RKO (cell line): ENCODE results near the gene EWSR1.

Experiments
- DNase-seq: peaks from one replicate; pipeline ENCODE4 v3.0.0-alpha.2; 2016; ENCODE audit warnings: low spot score

Gene EWSR1

DNA sequence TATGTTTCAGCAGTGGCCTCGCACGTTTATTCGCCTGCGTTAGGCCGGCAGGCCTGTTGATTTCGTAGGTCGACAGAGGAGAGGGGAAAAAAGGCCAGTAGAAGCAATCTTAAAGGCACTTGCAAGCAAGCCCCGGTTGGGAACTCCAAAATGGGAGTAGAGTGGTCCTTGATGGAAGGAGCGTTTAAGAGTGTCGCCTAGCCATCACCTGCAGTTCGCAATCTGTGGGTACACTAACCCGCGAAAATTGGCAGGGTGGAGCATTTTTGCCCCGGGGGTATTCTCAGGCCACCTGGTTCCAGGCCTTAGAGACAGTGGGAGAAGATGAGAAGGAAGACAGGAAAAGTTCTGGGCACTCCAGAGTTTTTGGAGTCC lies 1.1 kb downstream of the EWSR1 start:
- no peak for DNase-seq

GRCh38 chr22:29269731-29270474 lies 1.8 kb downstream of the EWSR1 start:
- peak; percentile 28 for DNase-seq

- peak; percentile 64 for DNase-seq
Measured at GRCh38 chr22:29270475-29271271, 2.6 kb downstream of the EWSR1 start.

DNA sequence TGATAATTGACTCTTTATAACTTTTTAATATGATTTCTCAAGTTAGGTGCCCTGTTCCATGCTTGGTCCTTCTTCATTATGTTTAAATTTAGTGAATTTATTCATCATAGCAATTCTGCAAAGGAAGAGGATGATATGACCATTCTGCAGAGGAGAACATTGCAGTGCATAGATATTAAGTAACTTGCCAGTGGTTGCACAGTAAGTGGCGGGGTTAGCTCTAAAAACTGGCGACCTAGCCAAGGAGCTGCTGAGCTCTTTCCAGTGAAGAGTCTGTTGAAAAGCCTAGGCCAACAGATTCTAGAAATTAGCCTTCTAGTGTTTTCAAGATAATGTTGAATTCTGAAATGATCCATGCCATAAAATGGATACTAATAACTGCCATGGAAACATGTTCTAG lies 4.6 kb downstream of the EWSR1 start:
- DNase-seq, result no peak

- no peak for DNase-seq
Measured at GRCh38 chr22:29275167-29275566, 7.1 kb downstream of the EWSR1 start.

DNA sequence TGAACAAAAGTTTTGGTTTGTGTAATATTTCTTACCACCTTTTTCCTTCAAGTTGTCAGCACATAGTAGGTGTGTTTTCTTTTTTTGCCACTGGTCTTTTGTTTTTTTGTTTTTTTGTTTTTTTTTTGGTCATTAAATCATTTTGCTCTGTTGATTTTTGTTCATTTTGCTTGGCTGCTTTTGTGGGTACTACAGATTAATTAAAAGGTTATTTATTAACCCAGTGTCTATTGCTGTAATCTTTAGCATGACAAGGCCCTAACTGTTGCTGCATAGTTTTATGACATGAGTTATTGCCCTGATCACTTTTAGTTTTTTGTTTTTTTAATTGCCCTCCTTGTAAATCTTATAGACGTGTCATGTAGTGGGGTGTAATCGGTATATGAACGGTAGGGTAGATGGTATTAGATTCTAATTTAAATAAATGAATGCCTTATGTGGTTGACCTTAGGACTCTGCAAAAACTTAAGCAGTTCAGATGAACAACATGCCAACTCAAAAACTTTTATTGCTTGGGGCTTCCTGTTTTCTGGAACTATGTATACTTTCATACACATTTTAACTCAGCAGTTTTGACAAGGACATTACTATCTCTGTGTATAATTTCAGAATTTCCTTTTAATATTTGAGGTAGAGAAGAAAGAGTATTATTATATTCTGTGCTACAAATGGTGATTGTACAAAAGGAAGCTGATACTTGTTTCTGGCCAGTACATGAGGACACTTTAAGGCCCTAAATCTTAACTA lies 7.9 kb downstream of the EWSR1 start:
- no peak for DNase-seq

- DNase-seq, result no peak
Measured at GRCh38 chr22:29277927-29278326, 9.9 kb downstream of the EWSR1 start.

- DNase-seq, result no peak
Measured at GRCh38 chr22:29284196-29284595, 16.1 kb downstream of the EWSR1 start.

DNA sequence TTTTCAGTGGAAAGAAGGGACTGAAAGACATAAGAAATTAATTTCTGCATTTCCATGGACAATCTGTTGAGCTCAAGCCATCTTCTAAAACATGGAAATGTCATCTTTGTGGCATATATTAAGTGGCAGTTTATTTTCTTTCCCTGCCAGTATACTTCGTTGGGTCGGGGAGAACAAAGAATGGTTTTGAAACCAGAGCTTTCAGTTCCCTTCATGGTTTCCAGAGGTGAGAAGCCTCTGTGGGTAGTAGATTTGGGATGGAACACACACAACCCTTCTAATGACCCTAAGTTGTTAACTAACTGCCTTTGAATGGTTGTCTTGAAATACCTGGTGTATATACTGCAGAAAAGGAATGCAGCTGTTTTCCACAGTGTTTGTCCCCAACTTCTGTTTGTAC lies 20.8 kb downstream of the EWSR1 start:
- no peak for DNase-seq

- DNase-seq, result no peak
Measured at GRCh38 chr22:29290061-29290460, 22.0 kb downstream of the EWSR1 start.

GRCh38 chr22:29291215-29291614 lies 23.1 kb downstream of the EWSR1 start:
- no peak for DNase-seq

DNA sequence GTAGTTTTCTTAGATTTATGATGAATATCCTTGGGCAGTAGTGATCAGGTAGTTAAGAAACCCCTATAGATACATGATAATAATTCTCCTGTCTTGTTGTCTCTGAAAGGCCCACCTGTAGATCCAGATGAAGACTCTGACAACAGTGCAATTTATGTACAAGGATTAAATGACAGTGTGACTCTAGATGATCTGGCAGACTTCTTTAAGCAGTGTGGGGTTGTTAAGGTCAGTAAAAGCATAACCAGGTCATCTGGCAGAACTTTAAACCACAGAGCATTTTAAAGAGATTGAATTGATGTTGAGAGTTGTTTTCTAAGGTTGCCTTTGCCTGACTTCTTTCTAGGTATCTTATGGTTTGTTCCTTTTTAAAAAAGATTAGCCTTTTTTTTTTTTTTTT lies 24.3 kb downstream of the EWSR1 start:
- no peak for DNase-seq

DNA sequence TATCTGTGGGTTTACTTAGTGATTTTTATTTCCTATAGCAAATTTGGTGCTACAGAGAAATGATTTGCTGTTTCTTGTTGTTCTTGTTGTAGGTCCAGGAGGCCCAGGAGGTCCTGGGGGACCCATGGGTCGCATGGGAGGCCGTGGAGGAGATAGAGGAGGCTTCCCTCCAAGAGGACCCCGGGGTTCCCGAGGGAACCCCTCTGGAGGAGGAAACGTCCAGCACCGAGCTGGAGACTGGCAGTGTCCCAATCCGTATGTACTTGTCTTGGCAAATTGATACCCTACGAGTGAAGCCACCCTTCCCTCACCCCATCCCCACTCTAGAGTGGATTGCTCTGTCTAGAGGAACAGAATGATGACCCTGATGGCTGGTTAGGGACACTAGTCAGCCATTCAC lies 30.6 kb downstream of the EWSR1 start:
- no peak for DNase-seq

- no peak for DNase-seq
Measured at GRCh38 chr22:29299136-29299900, 31.2 kb downstream of the EWSR1 start.

DNA sequence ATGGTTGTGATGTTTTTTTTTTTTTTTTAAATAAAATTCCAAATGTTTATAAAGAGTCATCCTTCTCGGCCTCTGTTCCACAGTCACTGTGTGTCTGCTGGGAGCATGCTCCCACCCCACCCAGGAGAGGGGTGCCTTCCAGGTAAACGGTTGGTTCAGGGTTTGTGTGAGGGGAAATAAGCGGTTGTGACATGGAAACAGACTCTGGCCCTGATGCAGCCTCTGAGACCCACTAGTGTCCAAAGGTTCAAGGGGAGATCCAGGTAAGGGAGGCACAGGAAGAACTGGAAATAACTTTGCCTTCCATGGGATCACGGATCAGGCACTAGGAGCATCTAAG lies 32.4 kb downstream of the EWSR1 start:
- no peak for DNase-seq

GRCh38 chr22:29300807-29301601 lies 32.9 kb downstream of the EWSR1 start:
- DNase-seq, result no peak

GRCh38 chr22:29301716-29302401 lies 33.8 kb downstream of the EWSR1 start:
- no peak for DNase-seq

DNA sequence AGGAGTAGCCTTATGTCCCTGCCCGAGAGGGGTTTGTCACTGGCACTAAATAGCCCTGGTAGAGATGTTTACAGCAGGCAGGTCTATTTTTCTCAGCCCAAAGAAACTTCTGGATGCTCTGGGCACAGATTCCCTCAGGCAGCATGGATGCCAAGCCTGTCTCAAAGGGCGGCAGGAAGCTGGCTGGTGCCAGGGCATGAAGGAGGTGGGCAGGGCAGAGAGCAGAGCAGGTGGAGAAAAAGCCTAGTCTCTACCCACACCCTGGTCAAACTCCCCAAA lies 34.3 kb downstream of the EWSR1 start:
- DNase-seq, result no peak

GRCh38 chr22:29302681-29303465 lies 34.8 kb downstream of the EWSR1 start:
- no peak for DNase-seq

DNA sequence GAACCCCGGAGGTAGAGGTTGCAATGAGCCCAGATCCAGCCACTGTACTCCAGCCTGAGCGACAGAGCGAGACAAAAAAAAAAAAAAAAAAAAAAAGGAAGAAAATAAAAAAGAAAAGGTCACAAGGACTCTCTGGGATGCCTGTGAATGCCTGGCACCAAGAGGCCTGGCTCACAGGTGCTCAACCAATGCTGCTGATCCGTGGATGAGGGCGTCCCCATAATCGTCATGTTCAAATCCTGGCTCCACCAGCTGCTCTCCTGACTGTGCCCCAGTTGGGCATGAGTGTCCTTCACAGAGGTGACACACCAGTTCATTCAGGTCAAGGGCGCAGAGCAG lies 37.7 kb downstream of the EWSR1 start:
- no peak for DNase-seq
